Muscle of arm (tissue), 12 donors: Measurements from ENCODE around the gene CAMKMT. TPM values are rescaled to one million over a fixed set of nuclear protein-coding genes. Genes with fewer than 3 reads are reported as not detected.
A peak's percentile ranks its signal among the peaks of the same experiment; 100 is the strongest.

ENCODE experiments used
- DNase-seq: peaks from one replicate; pipeline ENCODE4 v3.0.0-alpha.2; 2013
- polyA plus RNA-seq, 12 donors: library from polyadenylated mRNA; unstranded; fragments of 120-200 nt; gene quantifications; one replicate each; pipeline ENCODE4 v1.2.1, GENCODE V29; 2013; ENCODE audit not compliant: insufficient read length in 12 of 12

CAMKMT gene
- polyA plus RNA-seq, 12 donors = 4.0 to 8.7 (median 6.5) TPM; not detected in 1

DNA sequence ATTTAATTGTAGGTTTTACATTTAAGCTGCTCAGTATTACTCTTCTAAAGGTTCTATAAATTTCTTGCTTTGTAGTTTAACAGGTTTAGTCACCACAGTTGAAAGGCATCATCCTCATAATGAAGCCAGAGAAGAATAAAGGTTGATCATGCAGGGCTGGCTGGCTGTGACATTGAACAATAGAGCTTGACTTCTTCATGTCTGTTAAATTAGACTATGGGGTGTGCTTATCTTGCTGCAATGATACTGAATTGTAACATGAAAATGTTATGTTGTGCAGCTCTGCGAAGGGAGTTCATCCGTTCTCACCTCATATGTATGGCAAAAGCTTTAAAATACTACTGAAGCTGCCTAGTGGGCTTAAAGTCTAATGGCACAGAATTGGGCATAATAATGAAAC is 81.8 kb downstream of the CAMKMT start:
- no peak for DNase-seq

DNA sequence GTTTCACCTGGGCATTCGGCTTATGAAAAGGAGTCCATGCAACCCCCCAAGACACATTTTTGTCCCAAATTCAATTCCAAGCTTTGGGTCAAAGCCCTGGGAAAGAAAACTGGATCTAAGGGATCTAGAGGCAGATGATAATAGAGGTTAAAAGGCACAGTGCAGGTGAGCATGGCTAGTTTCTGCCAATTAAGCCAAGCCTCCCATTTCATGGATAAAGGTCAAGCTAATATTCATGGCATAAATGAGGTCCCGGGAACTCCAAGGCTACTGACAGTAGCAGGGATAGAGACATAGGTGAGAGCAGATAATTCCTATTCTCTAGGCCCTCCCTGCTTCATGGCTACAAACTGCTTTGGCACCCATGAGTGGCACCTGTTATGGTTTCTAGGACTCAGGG is 83.1 kb downstream of the CAMKMT start:
- DNase-seq = no peak

DNA sequence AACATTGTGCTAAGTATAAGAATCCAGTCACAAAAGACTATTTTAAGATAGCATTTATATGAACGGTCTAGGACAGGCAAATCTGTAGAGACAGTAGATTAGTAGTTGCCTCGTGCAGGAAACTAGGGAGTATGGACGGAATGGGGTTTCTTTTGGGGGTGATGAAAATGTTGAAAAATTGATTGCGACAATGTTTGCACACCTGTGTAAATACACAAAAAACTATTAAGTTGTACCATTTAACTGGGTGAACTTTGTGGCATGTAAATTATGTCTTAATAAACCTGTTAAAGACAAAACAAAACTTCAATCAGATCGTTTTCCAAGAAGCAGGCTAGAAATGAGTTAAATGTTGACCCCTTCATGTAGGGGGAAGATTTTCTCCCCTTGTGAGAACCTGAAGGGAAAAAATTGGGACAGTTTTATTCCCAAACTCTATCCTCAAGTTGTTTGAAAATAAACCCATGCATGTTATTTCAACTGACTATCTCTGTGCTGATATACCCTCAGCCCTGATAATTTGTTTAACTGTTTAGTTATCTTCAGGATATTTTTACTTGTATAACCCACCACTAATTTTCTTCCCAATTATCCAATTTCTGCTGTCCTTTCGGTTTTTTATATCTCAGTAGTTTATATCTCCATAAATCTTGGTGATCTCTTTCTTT is 87.2 kb downstream of the CAMKMT start:
- DNase-seq = no peak

DNA sequence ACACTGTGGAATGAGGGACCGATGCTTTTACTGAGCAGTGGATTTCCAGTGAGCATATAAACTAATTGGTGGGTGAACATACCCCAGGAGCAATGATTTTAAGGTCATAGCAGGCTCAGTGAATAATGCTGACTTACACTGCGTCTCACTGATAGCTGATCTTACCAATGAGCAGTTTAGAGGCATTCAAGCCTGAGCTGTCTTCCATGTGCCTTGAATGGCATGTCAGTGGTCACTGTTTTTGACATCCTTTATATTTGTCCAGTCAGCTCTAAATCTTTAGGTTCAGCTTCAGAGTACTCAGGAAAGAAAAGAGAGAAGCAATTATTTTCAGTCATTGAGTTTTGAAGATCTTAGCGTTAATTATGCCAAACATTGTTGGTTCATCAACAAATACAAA is 88.3 kb downstream of the CAMKMT start:
- no peak for DNase-seq

DNA sequence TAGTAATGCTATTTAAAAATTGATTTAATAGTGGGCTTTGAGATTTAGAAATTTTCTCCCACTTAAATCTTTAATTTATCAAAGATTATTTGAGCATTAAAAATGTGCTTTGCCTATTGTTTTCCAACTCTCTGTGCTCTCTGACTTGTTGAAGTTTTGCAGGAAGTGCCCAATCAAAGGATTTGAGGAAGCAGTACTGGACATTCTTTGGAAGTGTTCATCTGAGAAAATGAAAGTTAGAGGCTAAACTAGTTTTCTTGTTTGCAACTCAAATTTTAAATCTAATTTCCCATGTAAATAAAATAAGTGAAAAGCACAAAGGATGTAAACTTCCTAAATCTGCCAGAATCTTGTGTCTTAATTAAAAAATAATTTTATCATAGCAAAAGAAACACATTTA is 89.1 kb downstream of the CAMKMT start:
- no peak for DNase-seq

DNA sequence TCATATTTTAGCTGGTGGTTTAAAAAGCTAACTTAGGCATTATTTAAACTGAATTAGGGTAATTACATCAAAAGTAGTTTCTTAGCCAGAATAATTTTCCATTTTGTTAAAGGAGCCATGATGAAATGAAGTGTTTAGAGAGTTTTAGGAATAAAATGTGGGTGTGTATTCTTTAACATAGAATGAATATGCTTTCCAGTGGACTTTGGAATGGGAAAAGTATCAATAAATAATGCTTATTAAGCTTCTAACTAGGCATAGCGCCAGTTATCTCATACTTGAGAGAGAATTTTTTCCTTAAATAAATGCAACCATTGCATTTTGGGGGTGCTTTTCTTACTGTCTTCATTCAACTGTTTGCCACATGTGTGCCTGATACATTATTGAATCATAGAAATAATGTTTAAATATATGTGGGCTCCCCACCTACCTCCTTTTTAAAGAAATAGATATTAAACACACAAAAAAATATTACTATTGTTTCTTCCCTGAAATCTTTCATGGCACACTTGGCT is 90.4 kb downstream of the CAMKMT start:
- DNase-seq = no peak

DNA sequence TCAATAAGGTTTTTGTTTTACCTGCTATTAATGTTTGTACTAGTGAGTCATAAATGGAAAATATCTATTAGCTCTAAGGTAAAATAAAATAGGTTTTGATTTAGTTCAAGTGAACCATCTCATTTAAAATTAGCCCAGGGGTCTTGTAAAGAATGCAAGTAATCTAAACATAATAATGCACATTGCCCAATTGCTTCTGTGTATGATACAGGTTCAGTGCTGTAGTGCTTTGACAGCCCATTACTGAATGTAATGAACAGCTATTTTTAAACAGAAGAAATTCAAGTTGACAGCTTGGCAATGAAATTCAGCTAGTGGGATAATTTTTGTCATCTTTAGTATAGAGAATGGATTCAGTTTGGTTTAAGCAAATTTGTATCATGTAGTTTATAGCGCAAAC is 91.5 kb downstream of the CAMKMT start:
- DNase-seq = no peak

DNA sequence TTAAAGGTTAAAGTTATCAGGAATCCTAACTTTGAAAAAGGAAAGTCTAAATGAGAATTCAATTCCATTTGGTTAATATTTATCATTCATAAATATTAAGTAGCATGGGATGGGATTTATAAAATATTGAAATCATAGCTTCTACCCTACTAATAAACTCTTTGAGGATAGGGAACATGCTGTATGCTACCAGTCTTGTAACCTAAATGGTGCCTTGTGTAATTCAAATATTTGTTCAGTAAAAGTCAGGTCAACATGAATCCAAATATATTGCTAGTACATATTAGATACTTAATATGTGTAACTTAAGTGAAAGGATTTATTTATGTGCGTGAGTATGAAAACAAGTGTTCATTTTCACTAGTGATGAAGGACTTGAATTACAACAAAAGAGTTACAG is 94.1 kb downstream of the CAMKMT start:
- no peak for DNase-seq

DNA sequence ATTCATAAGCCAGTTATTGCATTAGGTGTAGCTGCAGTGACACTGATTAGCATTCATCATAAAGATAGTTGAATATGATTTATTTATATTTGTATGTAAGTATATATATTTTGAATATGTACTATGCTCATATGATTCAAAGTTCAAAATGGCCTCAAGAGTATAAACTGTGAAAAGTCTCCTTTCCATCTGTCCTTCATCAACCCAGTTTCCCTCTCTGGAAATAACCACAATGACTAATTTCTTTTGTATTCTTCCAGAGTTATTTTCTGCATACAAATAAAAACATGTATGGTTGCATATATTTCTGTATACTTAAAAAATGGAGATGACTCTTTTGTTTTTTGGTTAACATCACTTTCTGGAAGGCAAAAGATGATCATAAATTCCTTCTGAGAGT is 95.2 kb downstream of the CAMKMT start:
- no peak for DNase-seq

DNA sequence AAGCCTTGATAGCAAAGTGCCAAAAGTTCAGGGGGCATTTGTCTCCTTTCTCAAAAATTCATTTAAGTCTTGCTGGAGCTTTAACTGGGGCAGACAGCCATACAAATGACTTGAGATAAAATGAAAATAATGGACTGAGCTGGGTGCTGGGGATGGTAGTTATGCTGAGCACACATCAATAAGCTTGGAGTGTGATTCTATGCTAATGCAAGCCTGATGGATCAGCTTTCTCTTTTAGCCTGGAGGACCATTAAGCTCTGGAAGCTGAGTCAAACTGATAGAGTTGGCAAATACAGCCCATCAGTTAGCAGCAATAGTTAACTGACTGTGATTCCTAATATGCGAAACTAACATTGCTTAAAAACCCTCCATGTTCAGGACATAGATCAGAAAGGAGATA is 98.0 kb downstream of the CAMKMT start:
- DNase-seq = no peak

DNA sequence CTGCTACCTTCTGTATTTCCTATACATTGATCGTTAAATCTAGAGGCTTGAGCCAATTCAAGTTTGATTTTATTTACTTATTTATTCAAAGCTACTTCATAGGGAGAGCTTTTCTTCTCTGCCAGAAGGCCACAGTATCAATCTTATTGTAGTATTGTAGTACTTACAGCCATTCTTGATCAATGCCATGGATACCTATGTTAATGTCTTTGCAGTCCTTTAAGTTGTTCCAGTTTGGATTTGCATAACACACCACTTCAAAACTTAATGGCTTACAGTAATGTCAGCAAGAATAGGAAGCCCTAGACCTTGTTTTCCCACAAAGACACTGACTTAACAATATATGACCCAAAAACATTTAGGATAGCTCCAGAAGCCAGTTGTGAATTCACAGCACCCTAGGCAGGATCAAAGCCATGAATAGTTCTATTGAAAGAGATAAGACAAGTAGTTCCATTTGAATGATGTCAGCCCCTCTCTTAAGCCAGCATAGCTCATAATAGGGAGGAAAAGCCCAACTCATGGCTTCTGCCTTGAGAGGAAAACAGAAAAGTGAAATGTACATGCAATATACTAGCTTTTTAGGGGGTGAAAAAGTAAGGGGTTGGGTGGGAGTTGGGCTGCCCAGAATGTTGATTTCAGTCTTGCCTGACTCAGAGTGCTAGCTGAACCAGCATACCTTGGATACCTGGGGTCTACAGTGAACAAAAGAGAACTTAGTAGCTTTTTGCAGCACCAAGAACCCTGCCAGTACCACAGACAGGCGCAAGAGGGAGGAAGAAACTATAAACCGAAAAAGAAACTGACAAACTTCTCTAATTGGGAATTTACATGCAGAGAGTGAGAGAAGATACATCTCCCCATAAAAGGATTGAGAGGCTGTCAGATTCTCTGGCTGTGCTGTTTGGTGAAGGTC is 101.4 kb downstream of the CAMKMT start:
- no peak for DNase-seq

DNA sequence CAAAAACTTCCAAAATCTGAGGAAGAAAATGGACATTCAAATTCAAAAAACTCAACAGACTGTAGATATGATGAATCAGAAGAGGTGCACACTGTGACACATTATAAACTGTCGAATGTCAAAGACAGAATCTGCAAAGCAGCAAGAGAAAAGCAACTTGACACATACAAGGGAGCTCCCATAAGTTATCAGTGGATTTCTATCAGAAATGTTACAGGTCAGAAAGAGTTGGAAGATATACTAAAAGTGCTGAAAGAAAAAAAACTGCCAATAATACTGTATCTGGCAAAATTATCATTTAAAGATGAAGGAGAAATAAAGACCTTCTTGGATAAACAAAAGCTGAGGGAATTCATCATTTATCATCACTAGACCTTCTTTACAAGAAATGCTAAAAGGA is 102.7 kb downstream of the CAMKMT start:
- DNase-seq = no peak

DNA sequence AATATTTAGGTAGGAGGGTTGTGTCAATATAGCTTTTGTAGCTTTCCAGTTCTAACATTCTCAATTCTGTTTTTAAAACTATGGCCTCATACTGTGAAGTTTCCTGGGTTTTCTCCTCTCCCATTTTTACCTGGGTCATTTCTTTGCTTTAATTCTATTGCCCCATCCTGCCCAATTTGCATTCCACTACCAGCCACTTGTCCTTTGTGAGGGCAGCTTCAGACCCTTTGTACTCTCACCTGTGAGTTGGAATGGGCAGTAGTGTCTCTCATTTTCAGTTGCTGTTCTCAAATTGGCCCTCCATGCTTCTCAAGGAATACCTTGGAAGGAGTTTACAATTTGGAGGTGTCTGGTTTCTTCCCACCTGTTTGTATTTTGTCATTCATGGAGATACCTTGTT is 108.4 kb downstream of the CAMKMT start:
- DNase-seq = no peak

DNA sequence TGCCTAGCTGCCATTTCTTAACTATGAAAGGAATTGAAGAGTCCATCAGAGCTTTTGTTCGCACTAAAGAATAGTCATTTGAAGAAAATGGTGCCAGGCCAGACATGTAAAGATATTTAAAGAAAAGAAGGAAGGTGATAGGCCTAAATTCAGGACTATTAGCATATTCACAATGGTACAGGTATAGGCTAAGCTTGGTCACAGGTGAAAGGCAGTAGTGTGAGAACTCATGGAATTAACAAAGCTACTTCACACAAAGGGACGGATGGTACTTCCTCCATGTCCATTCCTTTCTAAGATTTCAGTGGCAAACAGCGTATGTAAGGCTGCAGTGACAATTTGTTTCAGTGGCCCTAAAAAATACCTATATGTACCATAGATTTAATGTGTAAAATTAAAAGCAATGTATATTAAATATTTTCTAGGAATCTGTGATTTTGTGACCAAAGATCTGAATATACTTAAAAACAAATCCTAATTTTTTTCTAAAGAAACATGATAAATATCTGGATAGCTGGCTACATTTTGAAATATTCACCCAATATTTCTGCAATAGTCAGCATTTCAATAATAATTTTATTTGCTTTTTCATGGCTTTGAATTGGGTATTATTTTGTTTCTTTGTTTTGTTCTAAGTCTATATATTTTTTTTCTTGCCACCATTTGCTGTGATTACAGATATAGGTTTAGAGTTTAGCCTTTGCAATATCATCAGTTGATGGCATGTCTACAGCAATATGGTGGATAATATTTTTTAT is 116.1 kb downstream of the CAMKMT start:
- no peak for DNase-seq

DNA sequence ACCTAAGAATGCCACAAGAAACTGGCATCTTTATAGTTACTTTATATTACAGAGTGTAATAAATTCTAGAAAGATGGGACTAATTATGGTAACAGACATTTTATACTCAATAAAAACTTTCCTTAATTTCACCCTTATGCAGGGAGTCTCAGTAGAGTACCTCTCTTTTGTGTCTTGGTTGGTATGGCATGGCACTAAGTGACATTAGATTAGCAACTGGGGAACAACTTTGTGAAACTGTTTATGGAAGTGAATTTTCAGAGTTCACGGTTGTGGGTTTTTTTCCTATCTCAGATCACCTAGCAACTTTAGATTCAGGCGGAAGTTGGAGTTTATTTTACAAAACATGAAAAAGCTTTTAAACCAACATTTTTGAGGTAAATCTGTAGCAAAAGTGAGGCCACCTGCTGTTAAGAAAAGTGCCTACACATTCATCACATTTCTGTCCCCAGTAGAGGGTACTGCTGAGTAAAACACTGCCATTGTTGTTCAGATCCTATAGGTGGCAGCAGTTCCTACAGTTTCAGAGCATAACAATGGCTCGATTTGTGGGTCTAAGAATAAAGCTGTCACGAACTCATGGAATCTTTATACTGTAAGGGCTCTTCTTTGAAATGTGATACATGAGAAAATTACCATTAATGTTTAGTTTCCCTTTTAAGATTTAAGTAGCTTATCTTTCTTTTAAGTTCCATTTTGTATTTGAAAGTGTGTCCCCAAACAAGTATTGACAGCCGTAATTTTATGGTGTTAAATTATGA is 117.6 kb downstream of the CAMKMT start:
- peak; percentile 71 for DNase-seq

DNA sequence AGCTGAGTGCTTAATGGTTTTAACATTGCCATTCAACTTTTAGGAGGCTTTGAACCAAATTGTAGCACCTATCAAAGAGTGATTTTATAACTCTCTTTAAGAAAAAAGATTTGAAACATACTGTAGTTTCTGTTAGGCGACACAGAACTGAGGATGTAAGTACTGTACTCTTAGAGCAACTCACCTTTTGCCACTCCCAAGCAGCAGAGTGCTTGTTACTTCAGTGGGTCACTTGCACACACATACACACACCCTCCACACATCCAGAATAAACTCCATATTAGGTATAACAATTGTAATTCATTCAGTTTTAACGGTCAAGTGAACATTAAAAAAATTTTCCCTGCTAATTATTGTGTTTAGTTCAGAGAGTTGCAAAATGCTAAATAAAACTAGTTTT is 118.3 kb downstream of the CAMKMT start:
- no peak for DNase-seq

DNA sequence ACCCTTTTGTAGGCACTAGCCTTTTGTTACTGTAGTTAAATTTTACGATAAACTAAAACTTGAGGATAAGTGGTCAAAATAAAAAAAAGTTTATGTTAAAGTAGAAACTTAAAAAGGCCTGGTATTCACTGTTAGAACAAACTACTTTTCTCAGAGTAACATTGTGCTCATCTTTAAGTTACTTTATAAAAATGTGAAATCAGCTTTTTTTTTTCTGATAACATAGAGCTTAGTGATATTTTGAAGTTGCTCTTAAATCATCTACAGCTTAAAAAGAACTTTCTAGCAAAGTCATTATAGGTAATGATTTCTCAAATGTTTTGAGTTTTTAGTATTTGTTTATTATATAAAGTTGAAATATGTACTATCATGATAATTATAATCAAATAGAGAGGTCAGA is 125.3 kb downstream of the CAMKMT start:
- DNase-seq = no peak

DNA sequence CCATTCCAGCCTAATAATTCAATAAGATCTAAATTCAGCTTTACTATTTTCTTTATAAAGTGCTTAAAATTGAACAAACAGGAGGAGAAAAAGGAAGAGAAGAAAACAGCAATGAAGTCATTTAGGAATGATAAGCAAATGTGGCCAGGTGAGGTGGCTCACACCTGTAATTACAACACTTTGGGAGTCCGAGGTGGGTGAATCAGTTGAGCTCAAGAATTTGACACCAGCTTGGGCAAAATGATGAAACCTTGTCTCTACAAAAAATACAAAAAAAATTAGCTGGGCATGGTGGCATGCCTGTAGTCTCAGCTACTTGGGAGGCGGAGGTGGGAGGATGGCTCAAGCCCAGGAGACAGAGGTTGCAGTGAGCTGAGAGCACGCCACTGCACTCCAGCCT is 129.0 kb downstream of the CAMKMT start:
- no peak for DNase-seq

DNA sequence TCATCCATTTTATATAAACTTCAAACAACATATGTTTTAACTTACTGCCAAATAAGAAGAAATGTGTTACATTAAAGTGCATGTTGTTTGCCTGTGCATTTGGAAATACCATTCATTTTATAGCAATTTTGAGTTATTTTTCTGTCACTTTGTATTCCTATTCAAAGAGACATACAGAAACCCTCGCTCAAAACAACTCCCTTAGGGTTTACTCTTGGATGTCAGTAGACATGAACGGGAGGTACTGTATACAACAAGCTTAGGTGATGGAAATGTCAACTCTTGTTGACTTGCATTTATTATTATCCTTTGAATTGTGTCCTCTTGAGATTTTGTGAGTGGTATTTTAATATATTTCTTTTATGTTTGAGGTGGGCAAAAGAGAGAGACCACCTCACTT is 132.3 kb downstream of the CAMKMT start:
- DNase-seq = no peak

DNA sequence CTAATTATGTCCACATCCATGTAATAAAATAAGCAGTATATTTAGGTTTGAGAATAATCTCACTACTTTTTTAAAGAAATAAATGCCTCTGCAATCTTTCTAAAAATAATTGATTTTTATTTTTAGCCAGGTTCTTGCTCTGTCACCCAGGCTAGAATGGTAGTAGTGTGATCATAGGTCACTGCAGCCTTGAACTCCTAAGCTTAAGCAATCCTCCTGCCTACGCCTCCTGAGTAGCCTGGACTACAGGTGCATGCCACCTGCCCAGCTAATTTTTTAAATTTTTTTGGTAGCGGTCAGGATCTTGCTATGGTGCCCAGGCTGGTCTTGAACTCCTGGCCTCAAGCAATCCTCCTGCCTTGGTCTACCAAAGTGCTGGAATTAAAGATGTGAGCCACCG is 133.3 kb downstream of the CAMKMT start:
- no peak for DNase-seq

DNA sequence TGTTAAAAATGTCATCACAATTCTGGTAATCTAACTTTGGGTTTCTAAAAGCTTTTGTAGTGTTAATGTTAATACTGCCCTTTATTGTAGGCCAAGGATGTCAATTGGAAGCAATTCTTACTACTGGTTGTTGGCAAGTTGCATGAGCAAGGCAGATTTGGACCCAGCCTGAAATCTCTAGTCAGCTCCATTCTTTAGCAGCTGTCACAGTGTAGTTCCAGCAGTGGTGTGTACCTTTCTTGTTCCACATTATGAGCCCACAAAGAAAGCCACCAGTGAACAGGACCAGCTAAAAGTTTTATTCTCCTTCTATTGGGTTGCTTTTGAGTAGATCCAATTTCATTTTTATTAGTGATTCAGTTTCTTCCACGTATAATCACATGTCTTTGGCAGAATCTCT is 133.8 kb downstream of the CAMKMT start:
- DNase-seq = no peak

DNA sequence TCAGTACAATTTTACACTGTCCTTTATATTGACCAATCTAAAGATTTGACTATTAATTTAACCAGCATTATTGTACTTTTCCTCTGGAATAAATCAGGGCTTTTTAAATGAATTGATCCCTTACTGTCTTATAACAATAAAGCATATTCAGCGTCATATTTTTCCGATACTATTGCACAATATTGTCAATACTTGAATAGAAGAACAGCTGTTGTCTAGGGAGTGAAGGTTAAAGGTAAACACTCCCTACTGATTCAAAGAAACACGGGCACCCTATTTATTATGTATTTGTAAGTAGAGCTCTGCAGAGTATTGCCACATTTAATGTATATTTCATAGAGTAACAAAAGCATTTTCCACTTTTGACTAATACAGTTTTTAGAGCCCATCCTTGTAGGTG is 134.4 kb downstream of the CAMKMT start:
- no peak for DNase-seq
